Kidney epithelial cell (primary cell): Measurements from ENCODE around the gene GSK3A. TPM values are rescaled to one million over a fixed set of nuclear protein-coding genes. Genes with fewer than 3 reads are reported as not detected.

Source experiments
- DNase-seq: peaks from one replicate; pipeline ENCODE4 v3.0.0-alpha.2; 2010; ENCODE audit warnings: low read depth
- H3K27me3 ChIP-seq: 2 replicates; pipeline ENCODE4 v1.6.0; 2011; ENCODE audit warnings: low read length; ENCODE audit not compliant: control insufficient read depth, insufficient read depth
- H3K36me3 ChIP-seq: 2 replicates; pipeline ENCODE4 v1.5.1; 2011; ENCODE audit warnings: low read length; ENCODE audit not compliant: control insufficient read depth, insufficient read depth
- H3K4me3 ChIP-seq: 2 replicates; pipeline ENCODE4 v1.5.1; 2011; ENCODE audit warnings: low read depth, mild to moderate bottlenecking, control low read depth, low read length
- total RNA-seq: library from RNA; depleted of rRNA; stranded (reverse); fragments of >200 nt; gene quantifications from 2 replicates; pipeline ENCODE4 v1.2.3, GENCODE V29; 2015
- TF ChIP-seq, protein P1 (sequence below): IDR thresholded peaks from 2 replicates; pipeline ENCODE4 v1.5.1; 2011; ENCODE audit warnings: mild to moderate bottlenecking, moderate library complexity, low read length, control low read depth, inconsistent platforms; ENCODE audit not compliant: insufficient read depth, poor library complexity, severe bottlenecking

Gene GSK3A
- total RNA-seq, 1 donor from 2014 or later, result 27.3 TPM

DNA sequence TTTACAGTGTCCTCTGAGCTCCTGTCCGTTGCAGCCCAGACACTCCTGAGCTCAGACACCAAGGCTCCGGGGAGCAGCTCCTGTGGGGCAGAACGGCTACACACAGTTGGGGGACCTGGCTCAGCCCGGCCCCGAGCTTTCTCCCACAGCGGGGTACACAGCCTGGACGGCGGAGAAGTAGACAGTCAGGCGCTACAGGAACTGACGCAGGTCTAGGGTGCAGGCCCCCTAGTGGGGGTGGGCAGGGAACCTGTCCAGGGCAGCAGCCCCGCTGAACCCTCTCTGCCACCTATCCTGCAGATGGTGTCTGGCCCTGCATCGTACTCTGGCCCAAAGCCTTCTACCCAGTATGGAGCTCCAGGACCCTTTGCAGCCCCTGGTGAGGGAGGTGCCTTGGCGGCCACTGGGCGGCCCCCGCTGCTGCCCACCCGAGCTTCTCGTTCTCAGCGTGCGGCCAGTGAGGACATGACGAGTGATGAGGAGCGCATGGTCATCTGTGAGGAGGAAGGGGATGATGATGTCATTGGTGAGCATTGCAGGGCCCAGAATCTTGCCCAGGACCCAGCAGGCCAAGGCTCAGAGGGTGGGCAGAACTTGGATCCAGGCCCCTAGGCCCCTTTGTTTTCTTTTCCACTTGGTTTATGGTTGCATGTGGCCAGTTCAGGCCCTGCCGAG, 46.6 kb upstream of the GSK3A start:
- Histone ChIP-seq H3K27me3 (no peaks in the 10 kb centered on the region), H3K36me3 (peaks cover 18% of the 10 kb centered on the region), H3K4me3 (no peak overlapping the region)
- TF ChIP-seq, protein P1, sequence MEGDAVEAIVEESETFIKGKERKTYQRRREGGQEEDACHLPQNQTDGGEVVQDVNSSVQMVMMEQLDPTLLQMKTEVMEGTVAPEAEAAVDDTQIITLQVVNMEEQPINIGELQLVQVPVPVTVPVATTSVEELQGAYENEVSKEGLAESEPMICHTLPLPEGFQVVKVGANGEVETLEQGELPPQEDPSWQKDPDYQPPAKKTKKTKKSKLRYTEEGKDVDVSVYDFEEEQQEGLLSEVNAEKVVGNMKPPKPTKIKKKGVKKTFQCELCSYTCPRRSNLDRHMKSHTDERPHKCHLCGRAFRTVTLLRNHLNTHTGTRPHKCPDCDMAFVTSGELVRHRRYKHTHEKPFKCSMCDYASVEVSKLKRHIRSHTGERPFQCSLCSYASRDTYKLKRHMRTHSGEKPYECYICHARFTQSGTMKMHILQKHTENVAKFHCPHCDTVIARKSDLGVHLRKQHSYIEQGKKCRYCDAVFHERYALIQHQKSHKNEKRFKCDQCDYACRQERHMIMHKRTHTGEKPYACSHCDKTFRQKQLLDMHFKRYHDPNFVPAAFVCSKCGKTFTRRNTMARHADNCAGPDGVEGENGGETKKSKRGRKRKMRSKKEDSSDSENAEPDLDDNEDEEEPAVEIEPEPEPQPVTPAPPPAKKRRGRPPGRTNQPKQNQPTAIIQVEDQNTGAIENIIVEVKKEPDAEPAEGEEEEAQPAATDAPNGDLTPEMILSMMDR, result no peak
- DNase-seq, result no peak

DNA sequence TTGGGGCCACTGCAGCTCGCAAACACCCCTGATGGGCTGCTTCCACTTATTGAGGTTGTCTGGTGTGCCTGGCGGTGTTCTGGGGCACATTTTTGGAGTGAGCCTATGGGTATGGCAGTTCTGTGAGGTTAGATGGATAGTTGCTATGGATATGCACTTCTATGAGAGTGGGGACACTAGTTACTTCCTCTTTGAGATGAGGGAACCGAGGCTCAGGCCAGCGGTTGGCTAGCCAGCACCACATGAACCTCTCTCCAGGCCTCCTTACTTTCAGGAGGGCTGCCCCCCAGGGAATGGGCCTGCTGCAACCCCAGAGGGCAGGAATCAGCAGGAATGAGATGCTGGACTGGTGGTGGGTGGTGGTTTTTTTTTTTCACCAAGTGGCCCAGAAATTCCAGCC, 46.0 kb upstream of the GSK3A start:
- Histone ChIP-seq H3K27me3 (no peaks in the 10 kb centered on the region), H3K36me3 (peaks cover 16% of the 10 kb centered on the region)

DNA sequence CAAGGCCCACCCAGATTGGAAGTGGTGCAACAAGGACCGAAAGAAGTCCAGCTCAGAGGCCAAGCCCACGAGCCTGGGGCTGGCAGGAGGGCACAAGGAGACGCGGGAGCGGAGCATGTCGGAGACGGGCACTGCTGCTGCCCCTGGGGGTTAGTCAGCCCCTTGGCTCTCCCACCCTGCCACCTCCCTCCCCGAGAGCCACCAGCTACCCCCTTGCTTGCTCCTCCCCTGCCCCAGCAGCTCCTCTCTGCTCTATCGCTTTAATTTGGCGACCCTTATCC, 45.4 kb upstream of the GSK3A start:
- DNase-seq, result no peak
- TF ChIP-seq, protein P1, result no peak
- Histone ChIP-seq H3K4me3 (no peak overlapping the region), H3K36me3 (peaks cover 14% of the 10 kb centered on the region), H3K27me3 (no peaks in the 10 kb centered on the region)

More for the DNA sequence above, 46.0 kb upstream of the GSK3A start:
- TF ChIP-seq, protein P1, result no peak
- no peak overlapping the region for H3K4me3 ChIP-seq
- DNase-seq, result no peak

DNA sequence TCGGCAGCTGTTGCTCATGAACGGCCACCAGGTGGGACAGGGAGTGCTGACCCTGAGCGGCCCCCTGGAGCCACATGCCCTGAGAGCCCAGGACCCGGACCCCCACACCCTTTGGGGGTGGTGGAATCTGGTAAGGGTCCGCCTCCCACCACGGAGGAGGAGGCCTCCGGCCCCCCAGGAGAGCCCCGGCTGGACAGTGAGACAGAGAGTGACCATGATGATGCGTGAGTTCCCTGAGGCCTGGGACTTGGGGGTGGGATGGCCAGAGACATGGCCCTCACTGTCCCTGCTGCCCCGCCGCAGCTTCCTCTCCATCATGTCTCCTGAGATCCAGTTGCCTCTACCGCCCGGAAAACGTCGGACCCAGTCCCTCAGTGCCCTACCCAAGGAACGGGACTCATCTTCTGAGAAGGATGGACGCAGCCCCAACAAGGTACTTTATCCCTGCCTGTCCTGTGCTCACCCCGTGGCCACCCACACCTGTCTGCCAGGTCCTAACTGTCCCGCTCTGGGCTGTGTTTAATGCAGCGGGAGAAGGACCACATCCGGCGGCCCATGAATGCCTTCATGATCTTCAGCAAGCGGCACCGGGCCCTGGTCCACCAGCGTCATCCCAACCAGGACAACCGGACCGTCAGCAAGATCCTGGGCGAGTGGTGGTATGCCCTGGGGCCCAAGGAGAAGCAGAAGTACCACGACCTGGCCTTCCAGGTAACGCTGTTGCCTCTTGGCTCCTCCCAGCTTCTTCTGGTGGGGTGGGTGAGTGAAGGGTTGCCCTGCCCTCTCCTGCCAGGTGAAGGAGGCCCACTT, 44.8 kb upstream of the GSK3A start:
- TF ChIP-seq, protein P1, result no peak
- no peak overlapping the region for H3K4me3 ChIP-seq
- no peak for DNase-seq
- peaks cover 14% of the 10 kb centered on the region for H3K36me3 ChIP-seq
- no peaks in the 10 kb centered on the region for H3K27me3 ChIP-seq

DNA sequence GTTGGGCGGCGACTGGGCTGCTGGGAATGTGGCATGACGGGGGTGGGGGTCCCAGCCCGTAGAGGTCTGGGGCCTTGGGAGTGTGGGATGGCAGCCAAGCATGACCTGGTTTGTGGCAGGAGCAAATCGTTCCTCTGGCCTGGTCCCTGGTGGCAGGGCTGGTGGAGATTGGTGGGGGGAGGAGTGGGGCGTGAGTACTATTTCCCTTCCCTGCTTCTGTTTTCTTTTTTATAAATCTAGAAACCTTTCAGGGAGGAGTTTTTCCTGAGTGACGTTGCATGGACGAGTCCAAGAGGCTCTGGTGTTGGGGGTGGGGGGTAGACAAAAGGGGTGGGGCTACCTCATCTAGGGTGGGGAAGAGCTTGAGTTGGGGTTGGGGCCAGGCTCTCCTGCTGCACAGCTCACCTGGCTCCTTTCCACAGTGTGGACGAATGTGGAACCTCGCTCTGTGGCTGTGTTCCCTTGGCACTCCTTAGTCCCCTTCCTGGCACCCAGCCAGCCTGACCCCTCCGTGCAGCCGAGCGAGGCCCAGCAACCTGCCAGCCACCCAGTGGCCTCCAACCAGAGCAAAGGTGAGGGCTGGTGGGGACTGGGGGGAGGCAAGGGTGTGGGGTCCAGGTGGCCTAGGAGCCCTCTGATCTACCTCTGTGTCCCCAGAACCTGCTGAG, 44.1 kb upstream of the GSK3A start:
- no peak for DNase-seq
- peaks cover 13% of the 10 kb centered on the region for H3K36me3 ChIP-seq
- TF ChIP-seq, protein P1, result no peak
- H3K4me3 ChIP-seq, result no peak overlapping the region
- no peaks in the 10 kb centered on the region for H3K27me3 ChIP-seq
